Fibroblast of lung (primary cell): Measurements from ENCODE around the gene MAST2. TPM values are rescaled to one million over a fixed set of nuclear protein-coding genes. Genes with fewer than 3 reads are reported as not detected.

Experiments
- DNase-seq, 2 donors: peaks; one replicate each; pipeline versions ENCODE4 v3.0.0 to v3.0.0-alpha.2; 2010; ENCODE audit warnings: low read depth in 2 of 2
- H2AFZ ChIP-seq: 2 replicates; pipeline ENCODE4 v1.5.1; 2012; ENCODE audit warnings: low read length, control low read depth, inconsistent platforms
- H3K27ac ChIP-seq: 2 replicates; pipeline ENCODE4 v1.5.1; 2011; ENCODE audit warnings: low read length, control low read depth; ENCODE audit not compliant: insufficient read depth
- H3K27me3 ChIP-seq: 2 replicates; pipeline ENCODE4 v1.5.1; 2011; ENCODE audit warnings: mild to moderate bottlenecking, low read length; ENCODE audit not compliant: control insufficient read depth, insufficient read depth
- H3K36me3 ChIP-seq: 2 replicates; pipeline ENCODE4 v1.5.1; 2011; ENCODE audit warnings: low read length; ENCODE audit not compliant: control insufficient read depth, insufficient read depth
- H3K4me1 ChIP-seq: 2 replicates; pipeline ENCODE4 v1.5.1; 2011; ENCODE audit warnings: low read length; ENCODE audit not compliant: control insufficient read depth, insufficient read depth; ENCODE audit errors: extremely low read depth
- H3K4me2 ChIP-seq: 2 replicates; pipeline ENCODE4 v1.5.1; 2011; ENCODE audit warnings: low read length, control low read depth; ENCODE audit not compliant: insufficient read depth; ENCODE audit errors: extremely low read depth
- H3K4me3 ChIP-seq, 4 experiments: fragments of 200-600 bp in 1 of 4; sonication (generic) in 1 of 4; replicated peaks in 1 of 4; 2 replicates each; pipeline ENCODE4 v1.5.1; 2011 to 2016; ENCODE audit warnings: low read length in 4 of 4, low read depth in 3 of 4, mild to moderate bottlenecking in 3 of 4, control low read depth in 2 of 4, inconsistent platforms in 1 of 4, mixed read lengths in 1 of 4; ENCODE audit not compliant: insufficient read depth in 1 of 4; ENCODE audit errors: control extremely low read depth in 1 of 4
- H3K79me2 ChIP-seq: 2 replicates; pipeline ENCODE4 v1.5.1; 2012; ENCODE audit warnings: mild to moderate bottlenecking, low read length, inconsistent platforms; ENCODE audit not compliant: control insufficient read depth, insufficient read depth
- H3K9ac ChIP-seq: 2 replicates; pipeline ENCODE4 v1.5.1; 2011; ENCODE audit warnings: mild to moderate bottlenecking, low read length, control low read depth; ENCODE audit not compliant: insufficient read depth
- H3K9me3 ChIP-seq: 2 replicates; pipeline ENCODE4 v1.5.1; 2012; ENCODE audit warnings: low read depth, low read length; ENCODE audit not compliant: control insufficient read depth, insufficient read depth
- H4K20me1 ChIP-seq: 2 replicates; pipeline ENCODE4 v1.5.1; 2011; ENCODE audit warnings: low read length; ENCODE audit not compliant: control insufficient read depth, insufficient read depth; ENCODE audit errors: extremely low read depth
- CTCF ChIP-seq, 2 donors: IDR thresholded peaks in 1 of 2; conservative IDR thresholded peaks in 1 of 2; 1 replicate in 1 of 2; 2 replicates in 1 of 2; pipeline ENCODE4 v1.5.1; 2011 to 2012; ENCODE audit warnings: low read length in 2 of 2, control low read depth in 1 of 2, inconsistent platforms in 1 of 2, low read depth in 1 of 2, mild to moderate bottlenecking in 1 of 2
- EZH2 ChIP-seq: IDR thresholded peaks from 2 replicates; pipeline ENCODE4 v1.5.1; 2012; ENCODE audit warnings: low read length, control low read depth, mild to moderate bottlenecking; ENCODE audit errors: missing control alignments
- polyA plus RNA-seq, 2 donors: library from polyadenylated mRNA; depleted of rRNA in 1 of 2; stranded (reverse) in 1 of 2; unstranded in 1 of 2; fragments of >200 nt; gene quantifications; 2 replicates each; pipeline ENCODE4 v1.2.1, GENCODE V29; 2011 to 2012; ENCODE audit warnings: missing spikeins in 1 of 2
- total RNA-seq: library from RNA; depleted of rRNA; stranded (reverse); fragments of >200 nt; gene quantifications from 2 replicates; pipeline ENCODE4 v1.2.1, GENCODE V29; 2014

MAST2 gene
- total and polyA plus RNA-seq, 2 donors (not counting 1 experiment from before 2014, with no cell fraction given): 17.5 to 24.9 TPM

- Histone ChIP-seq H3K27ac (no peak overlapping the region), H3K9ac (no peak overlapping the region), H3K4me1 (peaks cover 5% of the 10 kb centered on the region), H3K36me3 (no peaks in the 10 kb centered on the region), H3K4me3 (no peak overlapping the region), H4K20me1 (no peaks in the 10 kb centered on the region), H3K27me3 (no peaks in the 10 kb centered on the region), H3K4me2 (no peak overlapping the region), H3K79me2 (no peaks in the 10 kb centered on the region), H3K9me3 (no peaks in the 10 kb centered on the region), H2AFZ (no peak overlapping the region)
- no peak for DNase-seq
- TF ChIP-seq CTCF (conservative IDR thresholded peaks at IDR 0.05 in 1 of 2, IDR thresholded peaks at IDR 0.05 in 1 of 2; ENCODE audit: low read depth in 1 of 2, low read length in 2 of 2): no peak
- TF ChIP-seq EZH2: no peak
Measured at GRCh38 chr1:45887156-45887842, 83.9 kb downstream of the MAST2 start.

- Histone ChIP-seq H4K20me1 (no peaks in the 10 kb centered on the region), H3K9ac (no peak overlapping the region), H3K4me3 (no peak overlapping the region), H2AFZ (no peak overlapping the region), H3K27ac (no peak overlapping the region), H3K27me3 (no peaks in the 10 kb centered on the region), H3K4me1 (peaks cover 5% of the 10 kb centered on the region), H3K4me2 (no peak overlapping the region), H3K36me3 (no peaks in the 10 kb centered on the region), H3K79me2 (no peaks in the 10 kb centered on the region), H3K9me3 (no peaks in the 10 kb centered on the region)
- TF ChIP-seq CTCF (conservative IDR thresholded peaks at IDR 0.05 in 1 of 2, IDR thresholded peaks at IDR 0.05 in 1 of 2; ENCODE audit: low read depth in 1 of 2, low read length in 2 of 2): no peak
- TF ChIP-seq EZH2: no peak
- no peak for DNase-seq
Measured at GRCh38 chr1:45890078-45890477, 86.7 kb downstream of the MAST2 start.

- TF ChIP-seq CTCF (conservative IDR thresholded peaks at IDR 0.05 in 1 of 2, IDR thresholded peaks at IDR 0.05 in 1 of 2; ENCODE audit: low read depth in 1 of 2, low read length in 2 of 2) (no peak), EZH2 (no peak)
- no peak for DNase-seq
- no peak overlapping the region for H3K4me3 ChIP-seq
- no peaks in the 10 kb centered on the region for H3K9me3 ChIP-seq
- H3K9ac ChIP-seq: no peak overlapping the region
- H3K79me2 ChIP-seq: no peaks in the 10 kb centered on the region
- H3K27ac ChIP-seq: no peak overlapping the region
- no peak overlapping the region for H2AFZ ChIP-seq
- no peaks in the 10 kb centered on the region for H3K27me3 ChIP-seq
- peaks cover 5% of the 10 kb centered on the region for H3K4me1 ChIP-seq
- H3K36me3 ChIP-seq: no peaks in the 10 kb centered on the region
- H4K20me1 ChIP-seq: no peaks in the 10 kb centered on the region
- no peak overlapping the region for H3K4me2 ChIP-seq
Measured at GRCh38 chr1:45891087-45891486, 87.7 kb downstream of the MAST2 start.
